ENCODE results near the gene SSH2.

The SSH2 gene

GRCh38 chr17:29624586-29624985 is 305.4 kb downstream of the SSH2 start:
- DNase-seq (ENCODE audit: low read depth), result no peak

- DNase-seq (ENCODE audit: low read depth), result no peak
Measured at GRCh38 chr17:29623283-29623647, 306.8 kb downstream of the SSH2 start.

DNA sequence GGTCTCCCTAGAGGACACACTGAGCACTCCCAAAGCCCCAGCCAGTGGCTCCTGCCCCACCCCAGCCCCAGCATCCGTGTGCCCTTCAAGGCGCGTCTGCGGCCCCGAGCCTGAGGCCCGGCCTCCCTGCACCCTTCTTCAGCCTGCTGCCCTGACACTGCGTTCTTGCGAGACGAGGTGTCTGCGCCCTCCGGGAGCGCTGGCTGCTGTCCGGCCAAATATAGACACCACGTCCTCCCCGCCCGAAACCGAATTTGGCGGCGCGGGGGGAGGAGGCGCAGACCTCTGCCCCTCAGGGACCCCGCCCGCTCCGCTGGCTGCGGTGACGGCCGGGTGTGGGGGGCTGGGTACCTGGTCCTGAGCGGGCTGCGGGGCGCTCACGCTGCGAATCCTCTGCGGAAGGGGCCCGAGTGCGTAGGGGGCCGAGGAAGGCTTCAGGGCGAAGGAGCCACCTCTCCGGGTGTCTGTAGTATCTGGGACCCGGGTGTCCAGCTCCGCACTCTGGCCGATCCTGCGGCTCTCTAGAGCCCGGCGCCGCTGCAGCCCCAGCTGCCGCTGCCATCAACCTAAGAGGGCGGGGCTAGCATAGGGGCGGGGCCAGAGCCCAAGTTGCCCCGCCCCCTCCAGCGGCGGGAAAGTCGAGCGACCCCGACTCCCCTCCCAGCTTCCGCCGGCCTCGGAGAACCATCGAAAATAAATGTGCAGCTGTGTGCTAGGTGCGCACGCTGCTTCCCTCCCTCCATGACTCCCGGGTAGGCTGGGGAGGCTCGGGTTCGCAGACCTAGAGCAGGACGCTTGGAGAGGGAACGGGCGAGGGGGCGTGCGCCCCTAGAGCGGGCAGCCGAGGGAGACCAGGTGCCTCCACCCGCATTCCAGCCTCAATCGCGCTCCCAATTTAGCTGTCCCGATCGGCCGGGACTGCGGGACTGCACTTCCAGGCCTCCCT is 307.4 kb downstream of the SSH2 start, which contains the start of gene CORO6:
TSS of gene CORO6 (minus strand) at position 576 of the 946 bp plus-strand sequence. CDS start 1,491 bp downstream, outside the sequence.
- peak; percentile 31 for DNase-seq (ENCODE audit: low read depth)

DNA sequence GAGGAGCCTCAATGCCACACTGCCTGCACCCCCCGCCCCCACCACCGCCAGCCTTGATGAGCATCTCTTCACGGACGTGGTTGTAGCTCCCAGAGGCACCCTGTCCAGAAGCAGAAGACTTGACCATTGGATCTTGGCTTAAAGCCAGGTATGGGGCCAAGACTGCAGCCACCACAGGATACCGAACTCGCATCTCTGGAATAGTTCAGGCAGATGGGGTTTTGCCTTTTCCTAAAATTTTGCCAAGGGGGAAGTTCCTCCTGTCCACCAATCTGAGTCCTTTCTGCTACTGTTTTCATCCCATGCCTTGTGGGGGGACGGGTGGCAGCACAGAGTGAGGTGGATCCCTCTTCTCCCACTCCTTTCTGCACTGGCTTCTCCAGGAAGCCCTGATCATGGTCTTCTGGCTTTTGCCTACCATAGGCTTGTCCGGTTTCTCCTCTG is 308.3 kb downstream of the SSH2 start:
- DNase-seq (ENCODE audit: low read depth), result no peak

DNA sequence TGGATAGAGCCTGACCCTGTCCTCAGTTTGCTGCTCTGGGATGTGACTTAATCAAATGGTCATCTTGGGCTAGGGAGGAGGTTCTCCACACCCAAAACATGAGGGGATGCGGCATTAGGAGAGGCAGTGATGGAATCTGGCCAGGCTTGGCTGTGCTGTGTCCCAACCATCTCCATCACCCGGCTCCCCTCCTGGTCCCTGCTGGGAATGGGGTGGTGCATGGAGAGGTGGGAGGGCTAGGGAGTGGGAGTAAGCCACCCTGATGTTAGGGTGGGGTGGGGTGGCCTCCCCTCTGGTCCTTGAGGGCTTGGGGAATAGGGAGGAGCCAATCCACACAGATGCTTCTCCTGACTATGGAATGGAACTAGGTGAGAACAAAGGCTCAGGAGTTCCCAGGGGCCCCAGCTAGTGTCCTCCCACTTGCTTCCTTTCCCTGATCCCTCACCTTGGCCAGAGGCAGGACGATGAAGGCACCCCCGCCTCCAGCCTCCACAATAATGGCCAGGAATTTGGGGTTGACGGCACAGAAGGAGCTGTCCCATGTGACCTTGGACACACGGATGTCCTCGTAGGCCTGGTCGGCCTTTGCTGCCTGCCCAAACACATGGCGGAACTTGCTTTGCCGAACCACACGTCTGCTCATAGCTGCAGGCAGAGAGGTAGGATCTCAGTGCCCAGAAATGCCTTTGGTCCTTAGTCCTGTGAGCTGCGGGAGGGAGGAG is 309.1 kb downstream of the SSH2 start:
- DNase-seq (ENCODE audit: low read depth), result no peak

DNA sequence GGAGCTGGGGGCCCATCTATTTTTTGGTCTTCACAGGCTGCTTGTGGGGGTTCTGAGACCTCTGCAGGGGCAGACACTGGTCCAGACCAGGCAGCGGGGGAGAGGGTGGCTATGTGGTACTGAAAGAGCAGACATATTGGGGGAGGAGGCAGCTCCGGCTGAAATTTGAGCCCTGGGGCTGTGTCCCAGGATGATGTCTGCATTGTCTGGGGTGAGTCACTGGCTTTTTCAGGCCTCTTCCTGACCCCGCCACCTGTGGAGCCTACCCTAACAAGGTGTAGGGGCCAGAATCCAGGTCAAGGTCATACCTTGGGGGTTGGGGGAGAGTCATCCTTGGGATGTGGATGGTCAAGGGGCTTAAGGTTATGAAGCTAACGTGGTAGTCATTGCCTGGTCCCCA is 309.8 kb downstream of the SSH2 start:
- DNase-seq (ENCODE audit: low read depth), result peak; percentile 66

DNA sequence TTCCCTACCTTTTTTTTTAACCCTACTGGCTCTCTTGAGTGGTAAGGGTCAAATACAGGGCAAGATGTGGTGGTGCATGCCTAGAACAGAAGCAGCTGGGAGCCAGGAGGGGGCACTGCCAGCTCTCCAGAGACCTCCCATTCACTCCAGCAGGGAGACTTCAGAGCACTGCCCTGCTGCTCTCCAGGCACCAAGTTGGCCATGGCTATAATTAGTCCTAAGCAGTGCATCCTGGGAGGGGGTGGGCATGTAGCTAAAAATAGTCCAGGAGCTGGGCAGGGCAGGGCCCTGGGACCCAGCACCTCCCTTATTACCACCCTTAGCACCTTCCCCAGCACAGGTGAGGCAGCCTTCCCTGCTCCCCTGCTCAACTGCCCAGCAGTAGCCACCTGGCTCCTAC is 310.8 kb downstream of the SSH2 start:
- DNase-seq (ENCODE audit: low read depth), result peak; percentile 53

GRCh38 chr17:29618272-29619065 is 311.6 kb downstream of the SSH2 start:
- DNase-seq (ENCODE audit: low read depth), result no peak

GRCh38 chr17:29617481-29618271 is 312.4 kb downstream of the SSH2 start:
- DNase-seq (ENCODE audit: low read depth), result peak; percentile 71

DNA sequence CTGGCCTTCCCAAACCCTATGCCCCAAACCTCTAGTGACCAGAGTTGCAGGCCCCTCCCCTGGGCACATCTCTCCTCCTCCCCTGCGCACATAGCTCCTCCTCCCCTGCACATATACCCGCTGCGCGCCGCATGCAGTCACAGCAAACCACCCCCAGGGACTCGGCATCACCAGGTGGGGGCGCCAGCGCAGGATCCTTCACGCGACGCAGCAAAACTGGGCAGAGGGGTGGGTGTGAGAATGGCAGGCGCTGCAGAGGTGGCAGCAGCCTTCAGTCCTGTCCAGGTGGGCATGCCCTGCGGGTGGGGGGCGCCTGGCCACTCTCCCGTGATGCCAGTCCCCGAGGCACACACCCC is 312.9 kb downstream of the SSH2 start:
- peak; percentile 79 for DNase-seq (ENCODE audit: low read depth)

- DNase-seq (ENCODE audit: low read depth), result no peak
Measured at GRCh38 chr17:29616300-29617048, 313.6 kb downstream of the SSH2 start.

- peak; percentile 88 for DNase-seq (ENCODE audit: low read depth)
Measured at GRCh38 chr17:29615492-29616299, 314.3 kb downstream of the SSH2 start.

DNA sequence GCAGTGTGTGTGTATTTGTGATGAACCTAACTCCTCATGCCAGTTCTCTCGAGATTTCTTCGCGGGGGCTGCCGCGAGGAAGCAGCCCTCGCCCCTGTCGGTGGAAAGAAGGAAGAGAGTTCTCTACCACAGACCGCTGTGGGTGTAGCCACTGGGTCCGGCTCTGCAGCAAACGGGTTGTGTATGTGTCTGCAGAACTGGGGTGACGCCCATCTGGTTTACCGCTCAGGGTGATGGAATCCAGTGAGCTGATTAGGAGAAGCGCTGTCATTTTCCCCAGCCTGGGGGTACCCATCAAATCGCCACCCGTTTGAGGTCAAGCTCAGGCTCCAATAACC is 315.0 kb downstream of the SSH2 start:
- DNase-seq (ENCODE audit: low read depth), result peak; percentile 40

- no peak for DNase-seq (ENCODE audit: low read depth)
Measured at GRCh38 chr17:29614349-29615047, 315.5 kb downstream of the SSH2 start.

GRCh38 chr17:29613856-29614255 is 316.2 kb downstream of the SSH2 start:
- DNase-seq (ENCODE audit: low read depth), result no peak

- DNase-seq (ENCODE audit: low read depth), result peak; percentile 89
Measured at GRCh38 chr17:29613352-29613837, 316.6 kb downstream of the SSH2 start.

DNA sequence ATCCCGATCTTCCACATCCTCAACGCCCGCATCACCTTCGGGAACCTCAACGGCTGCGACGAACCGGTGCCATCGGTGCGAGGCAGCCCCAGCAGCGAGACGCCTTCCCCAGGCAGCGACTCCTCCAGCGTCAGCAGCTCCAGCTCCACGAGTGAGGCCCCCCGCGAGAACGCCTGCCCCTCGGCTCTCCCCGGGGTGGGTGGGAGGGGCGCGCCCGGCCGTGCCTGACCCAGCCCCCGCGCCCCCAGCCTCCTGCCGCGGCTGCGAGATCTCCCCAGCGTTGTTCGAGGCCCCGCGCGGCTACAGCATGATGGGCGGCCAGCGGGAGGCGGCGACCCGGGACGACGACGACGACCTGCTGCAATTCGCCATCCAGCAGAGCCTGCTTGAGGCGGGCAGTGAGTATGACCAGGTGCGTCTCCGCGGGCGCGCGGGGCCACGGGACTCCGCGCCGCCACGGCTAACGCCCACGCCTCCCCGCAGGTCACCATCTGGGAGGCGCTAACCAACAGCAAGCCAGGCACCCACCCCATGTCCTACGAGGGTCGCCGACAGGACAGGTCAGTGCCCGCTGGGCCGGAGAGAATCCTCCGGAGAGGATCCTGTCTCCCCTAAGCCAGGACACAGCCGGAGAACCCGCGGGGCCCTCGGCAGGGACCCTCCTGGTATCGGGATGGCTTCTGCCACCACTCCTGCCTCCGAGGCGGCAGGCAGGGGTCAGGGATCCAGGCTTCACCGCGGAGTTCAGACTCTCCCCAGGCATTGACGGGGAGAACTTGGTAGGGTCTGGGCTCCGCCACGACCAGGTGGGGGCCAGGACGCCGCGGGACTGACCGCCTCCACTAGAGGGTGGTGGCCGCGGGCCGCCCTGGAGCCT is 317.4 kb downstream of the SSH2 start:
- no peak for DNase-seq (ENCODE audit: low read depth)

DNA sequence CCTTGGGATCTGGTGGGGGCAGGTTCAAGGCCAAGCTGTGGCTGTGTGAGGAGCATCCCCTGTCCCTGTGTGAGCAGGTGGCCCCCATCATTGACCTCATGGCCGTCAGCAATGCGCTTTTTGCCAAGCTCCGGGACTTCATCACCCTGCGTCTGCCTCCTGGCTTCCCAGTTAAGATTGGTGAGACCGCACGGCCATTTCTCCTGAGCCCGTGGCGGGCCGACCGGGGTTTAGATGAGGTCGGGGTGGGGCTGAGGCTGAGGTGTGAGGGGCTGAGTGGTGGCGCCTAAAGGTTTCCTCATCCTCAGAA is 318.0 kb downstream of the SSH2 start:
- DNase-seq (ENCODE audit: low read depth), result no peak
